GM19468 (cell line): ENCODE data around the gene FGF11.
A peak's percentile ranks its signal among the peaks of the same experiment; 100 is the strongest.
"Not testable (repeated sequence)": the region's sequence is repeated elsewhere in the genome, so short reads cannot be mapped to it uniquely, and the experiment has no call there.

Experiments
- ATAC-seq: cut with Tn5 transposase; IDR thresholded peaks from one replicate; pipeline ENCODE4 v1.9.1; 2021; ENCODE audit warnings: mild to moderate bottlenecking, moderate library complexity, moderate number of reproducible peaks; ENCODE audit not compliant: unreplicated experiment; ENCODE audit errors: extremely low read depth

Gene FGF11

GRCh38 chr17:7476951-7477350, 37.6 kb downstream of the FGF11 start:
- no peak for ATAC-seq

GRCh38 chr17:7477392-7478275, 38.3 kb downstream of the FGF11 start:
- ATAC-seq = no peak

GRCh38 chr17:7478276-7479212, 39.2 kb downstream of the FGF11 start:
- ATAC-seq = no peak

GRCh38 chr17:7479213-7480088, 40.1 kb downstream of the FGF11 start, which contains the start of gene ZBTB4:
Gene ZBTB4 (minus strand): TSS chr17:7479631. CDS start chr17:7466801, 12,830 bp downstream.
- ATAC-seq = no peak

- ATAC-seq = no peak
These were observed 40.7 kb downstream of the FGF11 start for GRCh38 chr17:7480089-7480384.

GRCh38 chr17:7481275-7481674, 42.0 kb downstream of the FGF11 start, which contains the start of gene SLC35G6:
Gene SLC35G6 (plus strand): TSS chr17:7481446. CDS start chr17:7481517, 71 bp downstream.
- ATAC-seq = not testable (repeated sequence)

- ATAC-seq = not testable (repeated sequence)
These were observed 42.8 kb downstream of the FGF11 start for GRCh38 chr17:7481842-7482741.

GRCh38 chr17:7482742-7483088, 43.4 kb downstream of the FGF11 start:
- not testable (repeated sequence) for ATAC-seq

GRCh38 chr17:7483255-7484066, 44.1 kb downstream of the FGF11 start:
- ATAC-seq = no peak

- peak; percentile 57 for ATAC-seq
These were observed 45.0 kb downstream of the FGF11 start, which contains the start of gene POLR2A for GRCh38 chr17:7484067-7484918. Gene POLR2A (plus strand): TSS chr17:7484366.

- no peak for ATAC-seq
These were observed 45.6 kb downstream of the FGF11 start for GRCh38 chr17:7484919-7485377.

- ATAC-seq = no peak
These were observed 46.9 kb downstream of the FGF11 start for GRCh38 chr17:7486181-7486580.

GRCh38 chr17:7490144-7490543, 50.8 kb downstream of the FGF11 start:
- ATAC-seq = no peak

GRCh38 chr17:7491583-7491982, 52.3 kb downstream of the FGF11 start:
- ATAC-seq = no peak

GRCh38 chr17:7493941-7494340, 54.6 kb downstream of the FGF11 start:
- ATAC-seq = no peak
